ENCODE measurements around the gene ELAVL3.

The ELAVL3 gene

DNA sequence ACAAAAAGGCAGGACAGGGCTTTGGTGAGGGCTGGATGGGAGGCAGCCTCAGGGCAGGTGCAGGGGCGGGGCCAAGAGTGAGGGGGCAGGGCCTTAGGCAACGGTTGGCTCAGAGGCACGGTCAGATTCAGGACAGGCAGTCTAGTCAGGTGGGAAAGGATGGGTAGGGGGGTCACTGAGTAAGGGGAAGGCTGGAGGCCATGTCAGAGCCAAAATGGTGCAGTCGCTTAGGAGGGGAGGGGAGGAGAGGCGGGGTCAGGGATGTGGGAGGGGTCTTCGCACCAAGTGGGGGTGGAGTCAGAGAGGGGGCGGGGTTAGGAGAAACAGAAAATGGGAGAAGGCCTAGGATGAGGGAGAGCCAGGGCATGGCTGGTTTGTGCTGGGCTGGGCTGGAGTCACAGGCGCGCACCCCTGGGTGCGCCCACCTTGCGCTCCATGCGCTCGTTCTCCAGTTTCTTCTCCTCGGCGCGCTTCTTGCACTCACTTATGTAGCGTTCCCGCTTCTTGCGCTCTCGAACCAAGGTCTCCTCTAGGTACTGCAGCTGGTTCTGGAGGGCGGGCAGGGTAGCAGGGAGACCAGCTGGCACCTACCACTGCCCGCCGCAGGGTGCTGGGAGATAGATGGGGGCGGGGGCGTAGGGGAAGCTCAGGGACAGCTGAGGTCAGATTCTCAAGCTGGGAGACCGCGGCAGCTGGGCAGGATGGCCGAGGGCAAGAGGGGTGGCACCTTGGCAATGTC, 55.0 kb downstream of the ELAVL3 start:
- TF ChIP-seq, protein P1, sequence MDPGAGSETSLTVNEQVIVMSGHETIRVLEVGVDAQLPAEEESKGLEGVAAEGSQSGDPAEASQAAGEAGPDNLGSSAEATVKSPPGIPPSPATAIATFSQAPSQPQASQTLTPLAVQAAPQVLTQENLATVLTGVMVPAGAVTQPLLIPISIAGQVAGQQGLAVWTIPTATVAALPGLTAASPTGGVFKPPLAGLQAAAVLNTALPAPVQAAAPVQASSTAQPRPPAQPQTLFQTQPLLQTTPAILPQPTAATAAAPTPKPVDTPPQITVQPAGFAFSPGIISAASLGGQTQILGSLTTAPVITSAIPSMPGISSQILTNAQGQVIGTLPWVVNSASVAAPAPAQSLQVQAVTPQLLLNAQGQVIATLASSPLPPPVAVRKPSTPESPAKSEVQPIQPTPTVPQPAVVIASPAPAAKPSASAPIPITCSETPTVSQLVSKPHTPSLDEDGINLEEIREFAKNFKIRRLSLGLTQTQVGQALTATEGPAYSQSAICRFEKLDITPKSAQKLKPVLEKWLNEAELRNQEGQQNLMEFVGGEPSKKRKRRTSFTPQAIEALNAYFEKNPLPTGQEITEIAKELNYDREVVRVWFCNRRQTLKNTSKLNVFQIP (CRISPR knock-in tag; IDR thresholded peaks at IDR 0.05; ENCODE audit: borderline replicate concordance, low read depth): no peak
- TF ChIP-seq ARNTL (CRISPR knock-in tag; IDR thresholded peaks at IDR 0.05; ENCODE audit: borderline replicate concordance, low read depth): no peak
- no peak for TF ChIP-seq ESRRG (CRISPR knock-in tag; IDR thresholded peaks at IDR 0.05)
- TF ChIP-seq, protein P2, sequence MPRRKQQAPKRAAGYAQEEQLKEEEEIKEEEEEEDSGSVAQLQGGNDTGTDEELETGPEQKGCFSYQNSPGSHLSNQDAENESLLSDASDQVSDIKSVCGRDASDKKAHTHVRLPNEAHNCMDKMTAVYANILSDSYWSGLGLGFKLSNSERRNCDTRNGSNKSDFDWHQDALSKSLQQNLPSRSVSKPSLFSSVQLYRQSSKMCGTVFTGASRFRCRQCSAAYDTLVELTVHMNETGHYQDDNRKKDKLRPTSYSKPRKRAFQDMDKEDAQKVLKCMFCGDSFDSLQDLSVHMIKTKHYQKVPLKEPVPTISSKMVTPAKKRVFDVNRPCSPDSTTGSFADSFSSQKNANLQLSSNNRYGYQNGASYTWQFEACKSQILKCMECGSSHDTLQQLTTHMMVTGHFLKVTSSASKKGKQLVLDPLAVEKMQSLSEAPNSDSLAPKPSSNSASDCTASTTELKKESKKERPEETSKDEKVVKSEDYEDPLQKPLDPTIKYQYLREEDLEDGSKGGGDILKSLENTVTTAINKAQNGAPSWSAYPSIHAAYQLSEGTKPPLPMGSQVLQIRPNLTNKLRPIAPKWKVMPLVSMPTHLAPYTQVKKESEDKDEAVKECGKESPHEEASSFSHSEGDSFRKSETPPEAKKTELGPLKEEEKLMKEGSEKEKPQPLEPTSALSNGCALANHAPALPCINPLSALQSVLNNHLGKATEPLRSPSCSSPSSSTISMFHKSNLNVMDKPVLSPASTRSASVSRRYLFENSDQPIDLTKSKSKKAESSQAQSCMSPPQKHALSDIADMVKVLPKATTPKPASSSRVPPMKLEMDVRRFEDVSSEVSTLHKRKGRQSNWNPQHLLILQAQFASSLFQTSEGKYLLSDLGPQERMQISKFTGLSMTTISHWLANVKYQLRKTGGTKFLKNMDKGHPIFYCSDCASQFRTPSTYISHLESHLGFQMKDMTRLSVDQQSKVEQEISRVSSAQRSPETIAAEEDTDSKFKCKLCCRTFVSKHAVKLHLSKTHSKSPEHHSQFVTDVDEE (CRISPR knock-in tag; IDR thresholded peaks at IDR 0.05): no peak
- TF ChIP-seq ZNF8 (CRISPR knock-in tag; IDR thresholded peaks at IDR 0.05): no peak
- no peak for TF ChIP-seq ISL1 (CRISPR knock-in tag; IDR thresholded peaks at IDR 0.05)
- ATAC-seq: no peak

- no peak for ATAC-seq
Measured at GRCh38 chr19:11423791-11424181, 57.1 kb downstream of the ELAVL3 start.

More at GRCh38 chr19:11423791-11424181, 57.1 kb downstream of the ELAVL3 start:
- TF ChIP-seq GLIS3 (CRISPR knock-in tag; IDR thresholded peaks at IDR 0.05) (no peak), ZNF8 (CRISPR knock-in tag; IDR thresholded peaks at IDR 0.05) (no peak), PPARA (CRISPR knock-in tag; IDR thresholded peaks at IDR 0.05; ENCODE audit: borderline replicate concordance) (no peak), CREB5 (CRISPR knock-in tag; IDR thresholded peaks at IDR 0.05; ENCODE audit: low read depth) (no peak), CSRNP3 (CRISPR knock-in tag; IDR thresholded peaks at IDR 0.05) (no peak), ZNF70 (CRISPR knock-in tag; IDR thresholded peaks at IDR 0.05) (no peak), TOX (CRISPR knock-in tag; IDR thresholded peaks at IDR 0.05; ENCODE audit: borderline replicate concordance) (no peak), ZNF565 (CRISPR knock-in tag; conservative IDR thresholded peaks at IDR 0.05; ENCODE audit: low read depth) (no peak), CSDC2 (CRISPR knock-in tag; IDR thresholded peaks at IDR 0.05) (no peak), ZFP3 (CRISPR knock-in tag; IDR thresholded peaks at IDR 0.05) (no peak)
- TF ChIP-seq, protein P1 (CRISPR knock-in tag; IDR thresholded peaks at IDR 0.05; ENCODE audit: borderline replicate concordance, low read depth): no peak
- TF ChIP-seq, protein P3, sequence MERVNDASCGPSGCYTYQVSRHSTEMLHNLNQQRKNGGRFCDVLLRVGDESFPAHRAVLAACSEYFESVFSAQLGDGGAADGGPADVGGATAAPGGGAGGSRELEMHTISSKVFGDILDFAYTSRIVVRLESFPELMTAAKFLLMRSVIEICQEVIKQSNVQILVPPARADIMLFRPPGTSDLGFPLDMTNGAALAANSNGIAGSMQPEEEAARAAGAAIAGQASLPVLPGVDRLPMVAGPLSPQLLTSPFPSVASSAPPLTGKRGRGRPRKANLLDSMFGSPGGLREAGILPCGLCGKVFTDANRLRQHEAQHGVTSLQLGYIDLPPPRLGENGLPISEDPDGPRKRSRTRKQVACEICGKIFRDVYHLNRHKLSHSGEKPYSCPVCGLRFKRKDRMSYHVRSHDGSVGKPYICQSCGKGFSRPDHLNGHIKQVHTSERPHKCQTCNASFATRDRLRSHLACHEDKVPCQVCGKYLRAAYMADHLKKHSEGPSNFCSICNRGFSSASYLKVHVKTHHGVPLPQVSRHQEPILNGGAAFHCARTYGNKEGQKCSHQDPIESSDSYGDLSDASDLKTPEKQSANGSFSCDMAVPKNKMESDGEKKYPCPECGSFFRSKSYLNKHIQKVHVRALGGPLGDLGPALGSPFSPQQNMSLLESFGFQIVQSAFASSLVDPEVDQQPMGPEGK (CRISPR knock-in tag; IDR thresholded peaks at IDR 0.05; ENCODE audit: borderline replicate concordance): no peak
